VCaP (cell line): Measurements from ENCODE around the gene NR3C1.

Source experiments
- H3K27ac ChIP-seq: fragments of 450-650 bp; 2 replicates; pipeline ENCODE4 v1.5.1; 2017
- TF ChIP-seq, protein P1 (sequence below): fragments of 450-650 bp; conservative IDR thresholded peaks from 2 replicates; pipeline ENCODE4 v1.5.1; 2017; ENCODE audit warnings: mild to moderate bottlenecking, moderate library complexity

Gene NR3C1

DNA sequence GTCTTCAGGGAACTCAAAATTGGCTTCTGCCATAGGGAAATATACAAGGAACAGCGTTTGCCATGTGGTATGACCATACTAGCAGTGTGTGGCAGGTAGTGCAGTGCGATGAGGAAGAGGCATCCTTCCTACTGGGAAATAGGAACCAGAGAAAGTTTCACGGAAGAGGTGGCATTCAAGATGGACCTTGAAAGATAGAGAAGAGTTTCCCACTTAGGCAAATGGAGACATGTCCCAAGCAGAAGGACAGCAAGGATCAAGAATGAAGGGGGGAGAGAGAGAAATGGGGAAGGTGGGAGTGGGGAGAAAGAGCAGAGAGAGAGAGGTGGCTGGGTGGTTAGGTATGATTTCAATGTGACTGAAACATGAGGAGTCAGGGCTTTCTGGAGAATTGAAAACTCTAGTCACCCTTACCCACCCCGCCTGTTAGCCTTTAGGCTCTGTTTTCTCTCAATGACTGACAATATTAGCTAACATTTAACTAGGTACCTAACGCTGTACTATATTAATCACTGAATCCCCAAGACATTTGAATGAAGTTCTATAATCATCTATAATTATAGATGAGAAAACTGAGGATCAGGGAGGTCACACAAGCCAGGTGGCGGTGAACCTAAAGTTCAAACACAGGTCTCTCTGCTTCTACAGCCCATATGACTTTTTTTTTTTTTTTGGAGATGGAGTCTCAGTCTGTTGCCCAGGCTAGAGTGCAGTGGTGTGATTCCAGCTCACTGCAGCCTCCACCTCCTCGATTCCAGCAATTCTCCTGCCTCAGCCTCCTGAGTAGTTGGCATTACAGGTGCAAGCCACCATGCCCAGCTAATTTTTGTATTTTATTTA is 171.3 kb downstream of the NR3C1 start:
- TF ChIP-seq, protein P1, sequence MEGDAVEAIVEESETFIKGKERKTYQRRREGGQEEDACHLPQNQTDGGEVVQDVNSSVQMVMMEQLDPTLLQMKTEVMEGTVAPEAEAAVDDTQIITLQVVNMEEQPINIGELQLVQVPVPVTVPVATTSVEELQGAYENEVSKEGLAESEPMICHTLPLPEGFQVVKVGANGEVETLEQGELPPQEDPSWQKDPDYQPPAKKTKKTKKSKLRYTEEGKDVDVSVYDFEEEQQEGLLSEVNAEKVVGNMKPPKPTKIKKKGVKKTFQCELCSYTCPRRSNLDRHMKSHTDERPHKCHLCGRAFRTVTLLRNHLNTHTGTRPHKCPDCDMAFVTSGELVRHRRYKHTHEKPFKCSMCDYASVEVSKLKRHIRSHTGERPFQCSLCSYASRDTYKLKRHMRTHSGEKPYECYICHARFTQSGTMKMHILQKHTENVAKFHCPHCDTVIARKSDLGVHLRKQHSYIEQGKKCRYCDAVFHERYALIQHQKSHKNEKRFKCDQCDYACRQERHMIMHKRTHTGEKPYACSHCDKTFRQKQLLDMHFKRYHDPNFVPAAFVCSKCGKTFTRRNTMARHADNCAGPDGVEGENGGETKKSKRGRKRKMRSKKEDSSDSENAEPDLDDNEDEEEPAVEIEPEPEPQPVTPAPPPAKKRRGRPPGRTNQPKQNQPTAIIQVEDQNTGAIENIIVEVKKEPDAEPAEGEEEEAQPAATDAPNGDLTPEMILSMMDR = no peak
- no peak overlapping the region for H3K27ac ChIP-seq

DNA sequence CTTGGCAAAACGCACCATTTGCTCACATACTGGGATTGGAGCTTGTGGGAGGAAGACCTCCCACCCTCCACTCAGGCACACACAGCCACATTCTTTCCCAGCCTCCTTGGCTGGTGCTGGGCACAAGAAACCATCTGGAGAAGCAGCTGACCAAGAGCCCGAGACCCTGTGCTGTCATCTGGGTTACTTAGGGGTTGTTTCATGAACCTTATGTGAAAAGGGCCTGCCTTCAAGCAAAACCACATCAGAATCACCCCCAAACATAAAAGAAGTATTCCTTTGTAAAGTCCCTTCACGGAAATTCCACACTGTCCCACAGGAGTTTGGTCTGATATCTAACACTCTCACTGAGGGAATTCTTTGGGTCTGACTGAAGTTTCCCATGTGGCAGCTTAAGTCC is 172.1 kb downstream of the NR3C1 start:
- no peak overlapping the region for H3K27ac ChIP-seq
- TF ChIP-seq, protein P1 = no peak

GRCh38 chr5:143230676-143230996 is 172.8 kb downstream of the NR3C1 start:
- no peak overlapping the region for H3K27ac ChIP-seq
- TF ChIP-seq, protein P1 = no peak

- H3K27ac ChIP-seq = no peak overlapping the region
Measured at GRCh38 chr5:143229896-143230675, 173.4 kb downstream of the NR3C1 start.

GRCh38 chr5:143229426-143229895 is 174.0 kb downstream of the NR3C1 start:
- TF ChIP-seq, protein P1 = no peak
- H3K27ac ChIP-seq = no peak overlapping the region

More at GRCh38 chr5:143229896-143230675, 173.4 kb downstream of the NR3C1 start:
- TF ChIP-seq, protein P1 = no peak

GRCh38 chr5:143228597-143229293 is 174.7 kb downstream of the NR3C1 start:
- H3K27ac ChIP-seq = no peak overlapping the region
- TF ChIP-seq, protein P1 = no peak
